Coronary artery (tissue), 2 donors: Measurements from ENCODE around the gene EVI5L.
"Not testable (repeated sequence)": the region's sequence is repeated elsewhere in the genome, so short reads cannot be mapped to it uniquely, and the experiment has no call there.

ENCODE experiments used
- DNase-seq: peaks from one replicate; pipeline ENCODE4 v3.0.0-alpha.2; 2017; ENCODE audit warnings: low spot score
- H3K27ac ChIP-seq, 2 donors: fragments of 200-600 bp; sonication (generic); one replicate each; pipeline ENCODE4 v1.5.1; 2016 to 2019
- H3K4me3 ChIP-seq: fragments of 200-600 bp; sonication (generic); 2 replicates; pipeline ENCODE4 v1.5.1; 2016; ENCODE audit warnings: mild to moderate bottlenecking, moderate library complexity
- CTCF ChIP-seq: fragments of 200-600 bp; sonication (generic); IDR thresholded peaks from one replicate; pipeline ENCODE4 v1.5.1; 2019; ENCODE audit warnings: antibody characterized with exemption

Gene EVI5L

GRCh38 chr19:7788178-7788932, 41.7 kb upstream of the EVI5L start:
- no peak for TF ChIP-seq CTCF
- DNase-seq = no peak
- peak overlapping the region in 1 of 2 donors; percentile 21 for H3K27ac ChIP-seq
- peak overlapping the region; percentile 57 for H3K4me3 ChIP-seq

GRCh38 chr19:7788933-7789323, 41.1 kb upstream of the EVI5L start:
- Histone ChIP-seq H3K27ac (no peak overlapping the region), H3K4me3 (peak overlapping the region; percentile 57)
- DNase-seq = no peak
- TF ChIP-seq CTCF = no peak

GRCh38 chr19:7789447-7789846, 40.6 kb upstream of the EVI5L start:
- Histone ChIP-seq H3K4me3 (peak overlapping the region; percentile 57), H3K27ac (no peak overlapping the region)
- TF ChIP-seq CTCF = no peak
- no peak for DNase-seq

GRCh38 chr19:7790416-7790815, 39.6 kb upstream of the EVI5L start:
- Histone ChIP-seq H3K27ac (no peak overlapping the region), H3K4me3 (no peak overlapping the region)
- TF ChIP-seq CTCF = no peak
- no peak for DNase-seq

- DNase-seq = no peak
- Histone ChIP-seq H3K4me3 (no peak overlapping the region), H3K27ac (no peak overlapping the region)
- TF ChIP-seq CTCF = no peak
Observed at GRCh38 chr19:7792281-7792680, 37.7 kb upstream of the EVI5L start.

GRCh38 chr19:7792701-7793100, 37.3 kb upstream of the EVI5L start:
- H3K27ac ChIP-seq, DNase-seq, H3K4me3 ChIP-seq: not testable (repeated sequence)

GRCh38 chr19:7793493-7793892, 36.5 kb upstream of the EVI5L start:
- Histone ChIP-seq H3K4me3 (no peak overlapping the region), H3K27ac (no peak overlapping the region)
- no peak for DNase-seq
- no peak for TF ChIP-seq CTCF
